ENCODE results near the gene MIGA2.

MIGA2 gene

DNA sequence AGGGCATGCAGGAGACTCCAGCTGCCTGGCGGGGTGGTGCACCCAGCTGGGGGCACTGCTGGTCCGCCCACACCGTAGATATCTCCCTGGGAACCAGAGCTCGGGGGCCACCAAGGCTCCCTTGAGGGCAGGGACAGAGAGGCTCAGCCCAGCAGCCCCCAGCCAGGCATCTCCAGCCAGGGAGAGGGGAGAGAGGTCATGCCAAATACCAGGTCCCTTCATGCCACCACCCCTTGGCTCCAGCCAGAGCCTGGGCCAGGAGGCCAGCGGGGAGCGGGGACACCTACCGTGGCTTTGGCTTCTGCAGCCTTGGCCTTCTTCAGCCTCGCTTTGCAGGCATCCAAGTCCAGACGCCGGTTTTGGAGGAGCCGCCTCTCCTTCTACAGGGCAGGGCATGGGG, 22.3 kb upstream of the MIGA2 start:
- H3K9me3 ChIP-seq (ENCODE audit: severe bottlenecking): no peaks in the 10 kb centered on the region
- ATAC-seq (ENCODE audit: low read depth): no peak
- no peak overlapping the region for H3K4me3 ChIP-seq (ENCODE audit: severe bottlenecking)
- DNase-seq (ENCODE audit: low spot score): no peak
- peaks cover 38% of the 10 kb centered on the region for H3K36me3 ChIP-seq (ENCODE audit: low read depth)
- H3K4me1 ChIP-seq (ENCODE audit: insufficient read depth, poor library complexity, severe bottlenecking): no peaks in the 10 kb centered on the region
- TF ChIP-seq, protein P1, sequence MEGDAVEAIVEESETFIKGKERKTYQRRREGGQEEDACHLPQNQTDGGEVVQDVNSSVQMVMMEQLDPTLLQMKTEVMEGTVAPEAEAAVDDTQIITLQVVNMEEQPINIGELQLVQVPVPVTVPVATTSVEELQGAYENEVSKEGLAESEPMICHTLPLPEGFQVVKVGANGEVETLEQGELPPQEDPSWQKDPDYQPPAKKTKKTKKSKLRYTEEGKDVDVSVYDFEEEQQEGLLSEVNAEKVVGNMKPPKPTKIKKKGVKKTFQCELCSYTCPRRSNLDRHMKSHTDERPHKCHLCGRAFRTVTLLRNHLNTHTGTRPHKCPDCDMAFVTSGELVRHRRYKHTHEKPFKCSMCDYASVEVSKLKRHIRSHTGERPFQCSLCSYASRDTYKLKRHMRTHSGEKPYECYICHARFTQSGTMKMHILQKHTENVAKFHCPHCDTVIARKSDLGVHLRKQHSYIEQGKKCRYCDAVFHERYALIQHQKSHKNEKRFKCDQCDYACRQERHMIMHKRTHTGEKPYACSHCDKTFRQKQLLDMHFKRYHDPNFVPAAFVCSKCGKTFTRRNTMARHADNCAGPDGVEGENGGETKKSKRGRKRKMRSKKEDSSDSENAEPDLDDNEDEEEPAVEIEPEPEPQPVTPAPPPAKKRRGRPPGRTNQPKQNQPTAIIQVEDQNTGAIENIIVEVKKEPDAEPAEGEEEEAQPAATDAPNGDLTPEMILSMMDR (IDR thresholded peaks at IDR 0.05; ENCODE audit: poor library complexity, severe bottlenecking): no peak
- no peak overlapping the region for H3K27ac ChIP-seq (ENCODE audit: poor library complexity, severe bottlenecking)
- H3K27me3 ChIP-seq (ENCODE audit: insufficient read depth, poor library complexity, severe bottlenecking): no peaks in the 10 kb centered on the region

DNA sequence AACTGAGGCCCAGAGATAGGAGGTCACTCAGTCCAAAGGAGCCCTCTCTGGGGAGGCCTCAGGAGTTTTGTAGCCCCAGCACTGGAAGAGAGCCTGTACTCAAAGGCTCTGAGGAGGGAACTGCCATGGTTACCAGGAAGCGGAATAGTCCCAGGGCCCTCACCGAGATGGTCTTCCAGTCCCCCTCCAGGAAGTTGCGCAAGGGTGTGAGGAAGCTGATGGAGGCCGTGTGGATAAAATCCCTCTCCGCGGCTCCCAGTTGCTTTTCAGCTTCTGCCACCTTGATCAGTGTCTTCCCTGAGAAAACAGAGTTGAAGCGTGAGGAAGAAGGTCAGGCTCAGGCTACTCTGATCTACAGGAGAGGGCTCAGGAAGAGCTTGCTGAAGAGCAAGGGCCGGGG, 21.8 kb upstream of the MIGA2 start:
- TF ChIP-seq, protein P1 (IDR thresholded peaks at IDR 0.05; ENCODE audit: poor library complexity, severe bottlenecking): no peak
- DNase-seq (ENCODE audit: low spot score) (no peak), ATAC-seq (ENCODE audit: low read depth) (no peak)
- Histone ChIP-seq H3K9me3 (ENCODE audit: severe bottlenecking) (no peaks in the 10 kb centered on the region), H3K27me3 (ENCODE audit: insufficient read depth, poor library complexity, severe bottlenecking) (no peaks in the 10 kb centered on the region), H3K36me3 (ENCODE audit: low read depth) (peaks cover 39% of the 10 kb centered on the region), H3K27ac (ENCODE audit: poor library complexity, severe bottlenecking) (no peak overlapping the region), H3K4me3 (ENCODE audit: severe bottlenecking) (no peak overlapping the region), H3K4me1 (ENCODE audit: insufficient read depth, poor library complexity, severe bottlenecking) (no peaks in the 10 kb centered on the region)

DNA sequence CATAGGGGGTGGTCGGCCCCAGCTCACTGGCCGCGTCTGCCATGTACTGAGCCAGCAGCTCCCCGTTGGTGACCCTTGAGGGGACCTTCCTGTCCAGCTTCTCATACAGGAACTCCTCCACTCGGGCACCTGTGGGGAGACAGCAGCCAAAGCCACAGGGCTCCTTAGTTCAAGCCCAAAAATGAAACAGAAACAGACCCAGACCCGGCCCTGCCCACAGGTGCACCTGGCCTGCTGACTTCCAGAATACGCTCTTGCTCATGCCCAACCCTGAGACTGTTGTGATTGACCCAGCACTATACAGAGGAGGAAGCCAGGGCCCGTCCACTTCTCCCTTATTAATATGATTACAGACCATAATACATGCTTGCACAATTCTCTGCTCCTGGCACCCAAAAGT, 15.3 kb upstream of the MIGA2 start:
- no peak overlapping the region for H3K4me3 ChIP-seq (ENCODE audit: severe bottlenecking)
- DNase-seq (ENCODE audit: low spot score) (no peak), ATAC-seq (ENCODE audit: low read depth) (no peak)
- TF ChIP-seq, protein P1 (IDR thresholded peaks at IDR 0.05; ENCODE audit: poor library complexity, severe bottlenecking): no peak
- peaks cover 5% of the 10 kb centered on the region for H3K4me1 ChIP-seq (ENCODE audit: insufficient read depth, poor library complexity, severe bottlenecking)
- no peaks in the 10 kb centered on the region for H3K27me3 ChIP-seq (ENCODE audit: insufficient read depth, poor library complexity, severe bottlenecking)
- H3K9me3 ChIP-seq (ENCODE audit: severe bottlenecking): no peaks in the 10 kb centered on the region
- no peak overlapping the region for H3K27ac ChIP-seq (ENCODE audit: poor library complexity, severe bottlenecking)
- H3K36me3 ChIP-seq (ENCODE audit: low read depth): peaks cover 9% of the 10 kb centered on the region; the same call in 1 of the 2 replicates

DNA sequence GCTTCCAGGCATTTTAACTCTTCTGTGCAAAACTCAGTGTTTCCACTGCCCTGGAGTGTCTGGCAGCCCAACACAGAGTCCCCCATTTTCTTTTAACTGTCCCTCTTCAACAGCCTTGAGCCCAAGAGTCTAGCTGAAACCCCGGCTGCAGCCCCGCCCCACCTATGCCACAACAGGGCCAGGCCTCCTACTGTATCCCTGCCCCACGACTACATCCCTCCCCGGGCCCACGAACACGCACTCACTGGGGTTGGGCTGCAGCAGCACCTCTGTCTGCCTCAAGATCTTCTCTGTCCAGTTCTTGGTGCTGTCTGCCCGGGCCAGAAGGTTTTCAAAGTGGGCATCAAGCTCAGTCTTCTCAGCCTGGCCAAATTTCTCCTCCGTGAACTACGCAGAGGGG, 14.4 kb upstream of the MIGA2 start:
- H3K27me3 ChIP-seq (ENCODE audit: insufficient read depth, poor library complexity, severe bottlenecking): no peaks in the 10 kb centered on the region
- H3K36me3 ChIP-seq (ENCODE audit: low read depth): peaks cover 9% of the 10 kb centered on the region; the same call in 1 of the 2 replicates
- ATAC-seq (ENCODE audit: low read depth) (no peak), DNase-seq (ENCODE audit: low spot score) (no peak)
- no peak overlapping the region for H3K27ac ChIP-seq (ENCODE audit: poor library complexity, severe bottlenecking)
- peaks cover 5% of the 10 kb centered on the region for H3K4me1 ChIP-seq (ENCODE audit: insufficient read depth, poor library complexity, severe bottlenecking)
- no peak overlapping the region for H3K4me3 ChIP-seq (ENCODE audit: severe bottlenecking)
- TF ChIP-seq, protein P1 (IDR thresholded peaks at IDR 0.05; ENCODE audit: poor library complexity, severe bottlenecking): no peak
- no peaks in the 10 kb centered on the region for H3K9me3 ChIP-seq (ENCODE audit: severe bottlenecking)

DNA sequence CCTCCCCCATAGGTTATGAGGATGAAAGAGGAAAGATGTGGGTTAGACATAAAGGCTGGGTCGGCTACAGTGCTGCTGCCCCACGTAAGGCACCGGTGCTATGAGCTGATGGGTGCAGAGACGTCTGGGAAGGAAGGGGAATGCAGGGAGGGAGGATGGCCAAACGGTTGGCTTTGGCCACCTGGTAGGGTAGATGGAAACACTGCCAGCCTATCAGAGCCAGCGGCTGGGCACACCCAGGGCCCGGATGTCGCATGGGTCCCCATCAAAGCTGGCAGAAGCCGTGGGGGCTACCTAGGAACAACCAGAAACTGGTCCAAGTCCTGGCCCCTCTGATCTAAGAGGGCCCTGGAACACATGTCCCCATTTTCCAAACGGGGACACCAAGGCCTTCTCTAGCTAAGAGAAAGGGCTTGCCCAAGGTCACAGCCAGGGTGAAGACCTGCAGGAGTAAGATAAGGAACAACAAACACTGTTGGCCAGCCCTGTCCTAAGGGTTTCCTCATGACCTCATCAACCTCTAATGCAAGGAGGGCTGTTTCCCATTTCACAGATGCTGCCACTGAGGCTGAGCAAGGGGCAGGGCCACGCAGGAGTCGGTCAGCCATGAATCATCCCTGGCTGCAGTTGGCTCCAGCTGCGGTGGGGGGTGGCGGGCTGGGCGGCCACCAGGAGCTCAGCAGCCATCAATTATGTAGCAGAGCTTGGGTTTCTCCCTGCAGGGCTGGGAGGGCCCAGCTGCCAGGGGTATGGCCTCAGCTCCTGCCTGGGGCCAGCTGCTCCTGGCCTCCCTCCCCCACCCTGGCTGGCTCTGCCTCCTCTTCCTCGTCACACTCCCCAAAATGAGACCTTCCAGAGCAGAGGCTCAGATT, 13.2 kb upstream of the MIGA2 start:
- H3K27me3 ChIP-seq (ENCODE audit: insufficient read depth, poor library complexity, severe bottlenecking): no peaks in the 10 kb centered on the region
- ATAC-seq (ENCODE audit: low read depth) (0 out of 3 replicates have a peak, but pooled peaks have one; percentile 3), DNase-seq (ENCODE audit: low spot score) (no peak)
- H3K4me3 ChIP-seq (ENCODE audit: severe bottlenecking): no peak overlapping the region
- no peak overlapping the region for H3K27ac ChIP-seq (ENCODE audit: poor library complexity, severe bottlenecking)
- no peaks in the 10 kb centered on the region for H3K9me3 ChIP-seq (ENCODE audit: severe bottlenecking)
- H3K4me1 ChIP-seq (ENCODE audit: insufficient read depth, poor library complexity, severe bottlenecking): peaks cover 5% of the 10 kb centered on the region
- H3K36me3 ChIP-seq (ENCODE audit: low read depth): peaks cover 6% of the 10 kb centered on the region; the same call in 1 of the 2 replicates
- TF ChIP-seq, protein P1 (IDR thresholded peaks at IDR 0.05; ENCODE audit: poor library complexity, severe bottlenecking): no peak
